Progenitor cell of endocrine pancreas (in vitro differentiated cells): ENCODE results near the gene GALNT2. TPM values are rescaled to one million over a fixed set of nuclear protein-coding genes. Genes with fewer than 3 reads are reported as not detected.

Experiments
- DNase-seq: peaks from one replicate; pipeline ENCODE4 v3.0.0; 2021; ENCODE audit warnings: low spot score; ENCODE audit not compliant: unreplicated experiment
- H3K27ac Mint-ChIP-seq: 2 replicates; pipeline ENCODE4 v1.8.0; 2021; ENCODE audit warnings: mild to moderate bottlenecking, moderate library complexity, mixed read lengths
- H3K27me3 Mint-ChIP-seq: 2 replicates; pipeline ENCODE4 v1.8.0; 2021; ENCODE audit warnings: mixed read lengths
- H3K36me3 Mint-ChIP-seq: 2 replicates; pipeline ENCODE4 v1.8.0; 2022; ENCODE audit warnings: mixed read lengths; ENCODE audit not compliant: insufficient read depth
- H3K4me1 Mint-ChIP-seq: 2 replicates; pipeline ENCODE4 v1.8.0; 2021; ENCODE audit warnings: low read depth, mixed read lengths
- H3K4me3 Mint-ChIP-seq: 2 replicates; pipeline ENCODE4 v1.8.0; 2021; ENCODE audit warnings: low read depth, mild to moderate bottlenecking, moderate library complexity, mixed read lengths
- H3K9me3 Mint-ChIP-seq: 2 replicates; pipeline ENCODE4 v1.8.0; 2021; ENCODE audit warnings: low read depth, mixed read lengths
- total RNA-seq: library from RNA; stranded (reverse); gene quantifications from 2 replicates; pipeline ENCODE4 v1.2.1, GENCODE V29; 2021
- TF ChIP-seq, protein P1 (sequence below): fragments of 200-600 bp; sonication (generic); IDR thresholded peaks from one replicate; pipeline ENCODE4 v1.5.0; 2021; ENCODE audit warnings: antibody characterized with exemption, mild to moderate bottlenecking; ENCODE audit not compliant: unreplicated experiment

Gene GALNT2
- total RNA-seq, 1 donor from 2014 or later = 95.2 TPM

DNA sequence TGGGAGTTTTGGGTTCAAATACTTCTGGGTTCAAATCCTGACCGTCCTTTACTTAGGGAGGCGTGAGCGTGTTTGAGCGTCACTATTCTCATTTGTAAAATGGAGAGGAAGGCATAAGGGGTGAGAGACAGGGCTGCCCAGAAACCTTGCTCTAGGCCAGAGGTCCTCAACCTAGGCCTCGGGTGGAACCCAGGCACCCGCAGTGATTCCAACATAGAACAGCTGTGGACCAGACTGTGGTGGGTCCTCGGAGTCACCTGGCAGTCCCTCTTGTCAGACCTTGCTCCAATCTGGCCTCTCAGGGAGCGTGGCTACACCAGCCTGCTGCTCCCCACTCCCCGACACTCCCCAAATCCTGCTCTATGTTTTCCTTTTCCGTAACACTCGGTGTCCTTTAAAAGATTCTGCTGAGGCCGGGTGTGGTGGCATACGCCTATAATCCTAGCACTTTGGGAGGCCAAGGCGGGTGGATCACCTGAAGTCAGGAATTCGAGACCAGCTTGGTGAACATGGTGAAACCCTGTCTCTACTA, 242.7 kb downstream of the GALNT2 start:
- no peak overlapping the region for H3K27ac Mint-ChIP-seq
- peaks cover 9% of the 10 kb centered on the region for H3K27me3 Mint-ChIP-seq
- no peak overlapping the region for H3K4me3 Mint-ChIP-seq
- DNase-seq = no peak
- H3K36me3 Mint-ChIP-seq = no peaks in the 10 kb centered on the region
- TF ChIP-seq, protein P1, sequence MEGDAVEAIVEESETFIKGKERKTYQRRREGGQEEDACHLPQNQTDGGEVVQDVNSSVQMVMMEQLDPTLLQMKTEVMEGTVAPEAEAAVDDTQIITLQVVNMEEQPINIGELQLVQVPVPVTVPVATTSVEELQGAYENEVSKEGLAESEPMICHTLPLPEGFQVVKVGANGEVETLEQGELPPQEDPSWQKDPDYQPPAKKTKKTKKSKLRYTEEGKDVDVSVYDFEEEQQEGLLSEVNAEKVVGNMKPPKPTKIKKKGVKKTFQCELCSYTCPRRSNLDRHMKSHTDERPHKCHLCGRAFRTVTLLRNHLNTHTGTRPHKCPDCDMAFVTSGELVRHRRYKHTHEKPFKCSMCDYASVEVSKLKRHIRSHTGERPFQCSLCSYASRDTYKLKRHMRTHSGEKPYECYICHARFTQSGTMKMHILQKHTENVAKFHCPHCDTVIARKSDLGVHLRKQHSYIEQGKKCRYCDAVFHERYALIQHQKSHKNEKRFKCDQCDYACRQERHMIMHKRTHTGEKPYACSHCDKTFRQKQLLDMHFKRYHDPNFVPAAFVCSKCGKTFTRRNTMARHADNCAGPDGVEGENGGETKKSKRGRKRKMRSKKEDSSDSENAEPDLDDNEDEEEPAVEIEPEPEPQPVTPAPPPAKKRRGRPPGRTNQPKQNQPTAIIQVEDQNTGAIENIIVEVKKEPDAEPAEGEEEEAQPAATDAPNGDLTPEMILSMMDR = no peak
- no peaks in the 10 kb centered on the region for H3K4me1 Mint-ChIP-seq
- H3K9me3 Mint-ChIP-seq = no peaks in the 10 kb centered on the region

DNA sequence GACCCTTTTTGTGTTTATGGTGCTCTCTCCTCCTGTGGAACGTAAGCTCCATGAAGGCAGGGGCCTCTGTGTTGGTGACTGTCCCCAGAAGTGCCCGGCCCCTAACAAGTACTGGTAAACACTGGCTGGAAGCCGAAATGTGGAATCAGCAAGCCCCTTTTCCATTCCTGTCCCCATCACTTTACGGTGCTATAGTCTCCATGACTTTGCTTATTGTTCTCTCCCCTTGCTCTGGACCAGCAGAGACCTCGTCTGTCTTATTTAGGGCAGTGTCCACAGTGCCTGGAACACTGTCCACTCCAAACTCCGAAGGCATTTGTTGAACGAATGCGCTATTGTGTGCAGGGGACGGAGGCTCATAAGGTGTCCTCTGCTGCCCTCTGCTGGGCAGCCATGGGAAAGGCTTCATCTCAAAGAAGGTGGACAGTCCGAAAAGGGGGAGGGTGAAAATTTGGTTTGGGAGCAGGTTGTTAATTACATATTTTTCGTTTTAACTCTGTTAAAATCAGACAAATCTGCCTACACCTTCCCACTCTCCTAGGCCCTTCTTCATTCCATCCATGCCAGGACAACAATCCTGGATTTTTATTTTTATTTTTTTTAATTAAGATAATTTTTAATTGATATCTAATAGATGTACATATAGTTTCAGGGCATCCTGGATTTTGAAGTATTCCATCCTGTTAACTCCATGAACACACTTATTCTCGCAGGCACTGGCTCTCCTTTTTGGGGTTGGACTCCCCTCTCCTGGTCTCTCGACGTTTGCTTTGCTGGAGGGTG, 243.5 kb downstream of the GALNT2 start:
- no peak overlapping the region for H3K27ac Mint-ChIP-seq
- H3K4me1 Mint-ChIP-seq = no peaks in the 10 kb centered on the region
- DNase-seq = peak; percentile 51
- H3K4me3 Mint-ChIP-seq = no peak overlapping the region
- no peaks in the 10 kb centered on the region for H3K9me3 Mint-ChIP-seq
- TF ChIP-seq, protein P1 = peak; percentile 98
- H3K27me3 Mint-ChIP-seq = peaks cover 9% of the 10 kb centered on the region
- no peaks in the 10 kb centered on the region for H3K36me3 Mint-ChIP-seq

DNA sequence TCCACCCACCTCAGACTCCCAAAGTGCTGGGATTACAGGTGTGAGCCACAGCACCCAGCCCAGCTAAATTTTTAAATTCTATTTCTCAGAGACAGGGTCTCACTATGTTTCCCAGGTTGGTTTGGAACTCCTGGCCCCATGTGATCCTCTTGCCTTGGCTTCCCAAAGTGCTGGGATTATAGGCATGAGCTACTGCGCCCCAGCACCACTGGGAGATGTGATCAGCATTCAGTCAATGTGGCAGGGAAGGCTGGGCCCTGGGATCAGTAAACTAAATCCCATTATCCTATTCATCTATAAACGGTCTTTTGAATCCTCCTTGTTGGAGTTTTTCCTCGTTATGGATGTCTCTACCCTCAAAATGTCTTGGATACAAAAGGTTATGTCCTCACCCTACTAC, 245.6 kb downstream of the GALNT2 start:
- H3K4me1 Mint-ChIP-seq = no peaks in the 10 kb centered on the region
- H3K9me3 Mint-ChIP-seq = no peaks in the 10 kb centered on the region
- H3K27ac Mint-ChIP-seq = no peak overlapping the region
- H3K27me3 Mint-ChIP-seq = peaks cover 6% of the 10 kb centered on the region
- TF ChIP-seq, protein P1 = no peak
- H3K36me3 Mint-ChIP-seq = no peaks in the 10 kb centered on the region
- DNase-seq = no peak
- no peak overlapping the region for H3K4me3 Mint-ChIP-seq

DNA sequence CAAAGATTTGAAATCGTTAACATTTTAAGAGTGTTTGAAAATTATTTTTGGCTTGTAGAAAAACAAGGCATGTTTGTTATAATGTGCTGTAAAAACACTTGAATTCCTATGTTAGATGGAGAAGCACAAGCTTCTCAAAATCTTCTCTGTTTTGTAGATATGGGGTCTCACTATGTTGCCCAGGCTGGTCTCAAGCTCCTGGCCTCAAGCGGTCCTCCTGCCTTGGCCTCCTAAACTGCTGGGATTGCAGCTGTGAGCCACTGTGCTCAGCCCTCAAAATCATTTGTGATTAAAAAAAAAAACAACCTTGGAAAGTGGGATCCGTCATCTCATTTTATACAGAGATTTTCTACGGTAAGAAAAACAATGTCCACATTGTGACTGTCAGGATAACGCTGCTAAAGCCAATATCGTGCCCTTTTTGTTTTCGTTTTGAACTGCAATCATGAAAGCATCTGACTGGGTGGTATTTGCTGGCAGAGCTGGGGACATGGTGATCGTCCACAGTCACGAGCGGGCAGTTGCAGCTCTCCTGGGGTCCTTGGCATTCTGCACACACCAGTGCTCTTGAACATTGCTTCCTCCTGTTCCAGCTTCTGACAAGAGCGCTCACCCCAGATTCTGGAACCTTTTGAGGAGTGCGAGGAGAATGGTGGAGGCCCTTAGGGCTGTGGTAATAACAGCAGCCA, 246.6 kb downstream of the GALNT2 start:
- H3K4me3 Mint-ChIP-seq = no peak overlapping the region
- H3K4me1 Mint-ChIP-seq = no peaks in the 10 kb centered on the region
- H3K27me3 Mint-ChIP-seq = peaks cover 6% of the 10 kb centered on the region
- DNase-seq = no peak
- H3K9me3 Mint-ChIP-seq = no peaks in the 10 kb centered on the region
- H3K27ac Mint-ChIP-seq = no peak overlapping the region
- TF ChIP-seq, protein P1 = no peak
- H3K36me3 Mint-ChIP-seq = no peaks in the 10 kb centered on the region

DNA sequence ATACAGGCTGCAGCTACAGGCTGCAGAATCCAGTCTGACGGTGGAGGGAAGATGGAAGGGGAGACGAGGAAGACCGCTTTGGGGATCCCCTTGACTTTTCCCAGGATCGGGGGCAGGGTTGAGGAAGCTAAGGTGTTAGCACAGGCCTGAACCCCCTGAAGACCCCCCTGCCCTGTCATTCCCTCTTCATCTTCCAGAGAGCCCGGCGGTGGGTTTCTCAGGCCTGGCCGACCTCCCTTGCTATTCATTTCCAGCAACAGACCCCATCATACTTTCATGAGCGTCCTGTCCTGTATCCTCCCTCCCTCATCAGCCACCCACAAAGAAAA, 247.1 kb downstream of the GALNT2 start:
- TF ChIP-seq, protein P1 = no peak
- no peak overlapping the region for H3K27ac Mint-ChIP-seq
- H3K4me1 Mint-ChIP-seq = no peaks in the 10 kb centered on the region
- H3K4me3 Mint-ChIP-seq = no peak overlapping the region
- DNase-seq = no peak
- no peaks in the 10 kb centered on the region for H3K36me3 Mint-ChIP-seq
- no peaks in the 10 kb centered on the region for H3K9me3 Mint-ChIP-seq
- peaks cover 6% of the 10 kb centered on the region for H3K27me3 Mint-ChIP-seq
